Fibroblast of lung (primary cell): ENCODE measurements around the gene TTC4. TPM values are rescaled to one million over a fixed set of nuclear protein-coding genes. Genes with fewer than 3 reads are reported as not detected.
A peak's percentile ranks its signal among the peaks of the same experiment; 100 is the strongest.

Source experiments
- DNase-seq, 2 donors: peaks; one replicate each; pipeline versions ENCODE4 v3.0.0 to v3.0.0-alpha.2; 2010; ENCODE audit warnings: low read depth in 2 of 2
- H2AFZ ChIP-seq: 2 replicates; pipeline ENCODE4 v1.5.1; 2012; ENCODE audit warnings: low read length, control low read depth, inconsistent platforms
- H3K27ac ChIP-seq: 2 replicates; pipeline ENCODE4 v1.5.1; 2011; ENCODE audit warnings: low read length, control low read depth; ENCODE audit not compliant: insufficient read depth
- H3K27me3 ChIP-seq: 2 replicates; pipeline ENCODE4 v1.5.1; 2011; ENCODE audit warnings: mild to moderate bottlenecking, low read length; ENCODE audit not compliant: control insufficient read depth, insufficient read depth
- H3K36me3 ChIP-seq: 2 replicates; pipeline ENCODE4 v1.5.1; 2011; ENCODE audit warnings: low read length; ENCODE audit not compliant: control insufficient read depth, insufficient read depth
- H3K4me1 ChIP-seq: 2 replicates; pipeline ENCODE4 v1.5.1; 2011; ENCODE audit warnings: low read length; ENCODE audit not compliant: control insufficient read depth, insufficient read depth; ENCODE audit errors: extremely low read depth
- H3K4me2 ChIP-seq: 2 replicates; pipeline ENCODE4 v1.5.1; 2011; ENCODE audit warnings: low read length, control low read depth; ENCODE audit not compliant: insufficient read depth; ENCODE audit errors: extremely low read depth
- H3K4me3 ChIP-seq, 4 experiments: fragments of 200-600 bp in 1 of 4; sonication (generic) in 1 of 4; replicated peaks in 1 of 4; 2 replicates each; pipeline ENCODE4 v1.5.1; 2011 to 2016; ENCODE audit warnings: low read length in 4 of 4, low read depth in 3 of 4, mild to moderate bottlenecking in 3 of 4, control low read depth in 2 of 4, inconsistent platforms in 1 of 4, mixed read lengths in 1 of 4; ENCODE audit not compliant: insufficient read depth in 1 of 4; ENCODE audit errors: control extremely low read depth in 1 of 4
- H3K79me2 ChIP-seq: 2 replicates; pipeline ENCODE4 v1.5.1; 2012; ENCODE audit warnings: mild to moderate bottlenecking, low read length, inconsistent platforms; ENCODE audit not compliant: control insufficient read depth, insufficient read depth
- H3K9ac ChIP-seq: 2 replicates; pipeline ENCODE4 v1.5.1; 2011; ENCODE audit warnings: mild to moderate bottlenecking, low read length, control low read depth; ENCODE audit not compliant: insufficient read depth
- H3K9me3 ChIP-seq: 2 replicates; pipeline ENCODE4 v1.5.1; 2012; ENCODE audit warnings: low read depth, low read length; ENCODE audit not compliant: control insufficient read depth, insufficient read depth
- H4K20me1 ChIP-seq: 2 replicates; pipeline ENCODE4 v1.5.1; 2011; ENCODE audit warnings: low read length; ENCODE audit not compliant: control insufficient read depth, insufficient read depth; ENCODE audit errors: extremely low read depth
- CTCF ChIP-seq, 2 donors: IDR thresholded peaks in 1 of 2; conservative IDR thresholded peaks in 1 of 2; 1 replicate in 1 of 2; 2 replicates in 1 of 2; pipeline ENCODE4 v1.5.1; 2011 to 2012; ENCODE audit warnings: low read length in 2 of 2, control low read depth in 1 of 2, inconsistent platforms in 1 of 2, low read depth in 1 of 2, mild to moderate bottlenecking in 1 of 2
- EZH2 ChIP-seq: IDR thresholded peaks from 2 replicates; pipeline ENCODE4 v1.5.1; 2012; ENCODE audit warnings: low read length, control low read depth, mild to moderate bottlenecking; ENCODE audit errors: missing control alignments
- polyA plus RNA-seq, 2 donors: library from polyadenylated mRNA; depleted of rRNA in 1 of 2; stranded (reverse) in 1 of 2; unstranded in 1 of 2; fragments of >200 nt; gene quantifications; 2 replicates each; pipeline ENCODE4 v1.2.1, GENCODE V29; 2011 to 2012; ENCODE audit warnings: missing spikeins in 1 of 2
- total RNA-seq: library from RNA; depleted of rRNA; stranded (reverse); fragments of >200 nt; gene quantifications from 2 replicates; pipeline ENCODE4 v1.2.1, GENCODE V29; 2014

TTC4 gene
- total and polyA plus RNA-seq, 2 donors (not counting 1 experiment from before 2014, with no cell fraction given) = 19.3 to 19.8 TPM

DNA sequence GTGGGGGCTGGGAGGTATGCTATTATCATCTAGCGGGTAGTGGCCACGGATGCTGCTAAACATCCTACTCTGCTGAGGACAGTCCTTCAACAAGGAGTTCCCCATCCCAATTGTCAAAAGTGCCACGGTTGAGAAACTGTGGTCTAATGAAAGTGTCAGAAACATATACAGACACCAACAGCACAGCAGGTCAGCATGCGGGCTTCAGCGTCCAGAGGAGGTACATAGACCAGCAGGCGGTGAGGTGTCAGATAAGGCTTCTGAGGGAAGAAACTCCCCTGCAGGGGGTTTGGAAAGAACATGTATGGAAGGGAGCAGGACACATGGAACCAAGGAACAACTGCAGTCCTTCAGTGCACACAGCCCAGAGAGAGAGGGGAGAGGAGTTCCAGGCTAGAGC is 4.8 kb upstream of the TTC4 start:
- Histone ChIP-seq H4K20me1 (no peaks in the 10 kb centered on the region), H3K36me3 (no peaks in the 10 kb centered on the region), H3K27me3 (peaks cover 7% of the 10 kb centered on the region), H2AFZ (no peak overlapping the region), H3K4me1 (no peaks in the 10 kb centered on the region), H3K79me2 (no peaks in the 10 kb centered on the region), H3K4me2 (no peak overlapping the region), H3K27ac (no peak overlapping the region), H3K9ac (no peak overlapping the region), H3K4me3 (no peak overlapping the region), H3K9me3 (no peaks in the 10 kb centered on the region)
- DNase-seq = no peak
- TF ChIP-seq EZH2 = no peak

GRCh38 chr1:54711536-54711935 is 4.1 kb upstream of the TTC4 start:
- H3K36me3 ChIP-seq = no peaks in the 10 kb centered on the region
- no peaks in the 10 kb centered on the region for H4K20me1 ChIP-seq
- no peak for TF ChIP-seq EZH2
- TF ChIP-seq CTCF (conservative IDR thresholded peaks at IDR 0.05 in 1 of 2, IDR thresholded peaks at IDR 0.05 in 1 of 2; ENCODE audit: low read depth in 1 of 2, low read length in 2 of 2) = no peak
- H2AFZ ChIP-seq = no peak overlapping the region
- no peak overlapping the region for H3K4me3 ChIP-seq
- peaks cover 7% of the 10 kb centered on the region for H3K27me3 ChIP-seq
- H3K4me1 ChIP-seq = no peaks in the 10 kb centered on the region
- H3K27ac ChIP-seq = no peak overlapping the region
- no peak overlapping the region for H3K4me2 ChIP-seq
- no peaks in the 10 kb centered on the region for H3K9me3 ChIP-seq
- peaks cover 2% of the 10 kb centered on the region for H3K79me2 ChIP-seq
- no peak for DNase-seq
- no peak overlapping the region for H3K9ac ChIP-seq

DNA sequence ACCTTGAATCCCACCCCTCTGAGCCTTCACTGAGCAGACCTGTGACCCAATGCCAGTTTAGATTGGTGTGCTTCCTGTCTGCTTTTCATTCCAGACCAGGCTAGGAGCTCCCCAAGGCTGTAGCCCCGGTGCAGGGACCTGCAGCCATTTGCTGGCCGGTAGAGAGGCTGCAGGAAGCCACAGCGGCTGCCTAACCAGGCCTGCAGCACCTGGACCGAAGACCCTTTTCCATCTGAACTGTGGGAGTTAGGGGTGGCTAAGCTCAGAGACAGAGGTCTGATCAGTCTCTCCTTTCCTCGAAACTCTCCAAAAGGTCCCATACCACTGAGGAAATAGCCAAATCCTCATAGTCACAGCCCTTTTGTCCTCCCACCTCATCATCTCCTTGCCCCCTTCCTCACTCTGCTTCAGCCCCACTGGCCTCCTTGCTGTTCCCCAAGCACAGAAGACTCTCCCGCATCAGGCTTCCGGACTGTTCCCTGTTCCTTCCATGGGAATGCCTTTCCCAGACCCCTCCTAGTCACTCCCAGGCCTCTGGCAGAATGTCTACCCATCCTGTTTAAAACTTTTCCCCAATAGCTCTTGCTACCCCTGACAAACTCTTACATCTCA is 674 bp upstream of the TTC4 start:
- peaks cover 7% of the 10 kb centered on the region for H3K27me3 ChIP-seq
- no peak for DNase-seq
- H3K4me1 ChIP-seq = peaks cover 3% of the 10 kb centered on the region
- peak overlapping the region; percentile 83 for H2AFZ ChIP-seq
- no peaks in the 10 kb centered on the region for H3K9me3 ChIP-seq
- peak overlapping the region; percentile 70 for H3K4me2 ChIP-seq
- H3K4me3 ChIP-seq = peak overlapping the region in 2 of 4 experiments; percentile 83 to 96
- no peak overlapping the region for H3K27ac ChIP-seq
- TF ChIP-seq EZH2 (no peak), CTCF (conservative IDR thresholded peaks at IDR 0.05 in 1 of 2, IDR thresholded peaks at IDR 0.05 in 1 of 2; ENCODE audit: low read depth in 1 of 2, low read length in 2 of 2) (no peak)
- peaks cover 14% of the 10 kb centered on the region for H3K79me2 ChIP-seq
- no peaks in the 10 kb centered on the region for H3K36me3 ChIP-seq
- H4K20me1 ChIP-seq = no peaks in the 10 kb centered on the region
- no peak overlapping the region for H3K9ac ChIP-seq
